ENCODE measurements around the gene USP54.
A peak's percentile ranks its signal among the peaks of the same experiment; 100 is the strongest.
"Not testable (repeated sequence)": the region's sequence is repeated elsewhere in the genome, so short reads cannot be mapped to it uniquely, and the experiment has no call there.

Gene USP54

DNA sequence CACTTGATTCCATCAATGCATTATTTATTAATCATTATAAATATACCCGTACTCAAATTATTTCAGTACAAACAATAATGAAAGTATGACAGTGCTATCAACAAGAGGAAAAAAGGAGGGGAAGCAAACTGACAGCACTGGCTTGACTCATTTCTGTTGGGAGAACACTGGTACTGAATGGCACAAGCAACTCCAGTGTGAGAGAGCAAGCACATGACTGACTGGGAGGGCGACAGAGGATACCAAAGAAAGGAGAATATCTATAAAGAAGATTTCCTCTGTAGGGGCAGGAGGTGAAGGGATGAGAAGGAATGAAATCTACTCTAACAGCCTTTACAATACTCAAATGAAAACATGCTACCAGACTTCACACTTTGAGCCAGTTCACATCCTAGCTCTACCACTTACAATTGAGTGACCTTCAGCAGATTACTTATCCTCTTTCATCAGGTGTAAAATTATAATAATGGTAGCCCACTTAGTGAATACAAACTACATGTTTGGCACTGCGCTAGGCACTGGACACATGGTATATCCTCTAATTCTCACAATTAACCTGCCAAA, 1.5 kb downstream of the USP54 start:
- H3K36me3 ChIP-seq (ENCODE audit: control insufficient read depth in 2 of 2, insufficient read depth in 2 of 2, low read length in 2 of 2), result no peaks in the 10 kb centered on the region
- H3K4me3 ChIP-seq (ENCODE audit: low read length in 2 of 2), result peak overlapping the region in 1 of 2 donors; percentile 27
- H3K27me3 ChIP-seq (ENCODE audit: control insufficient read depth in 2 of 2, insufficient read depth in 2 of 2, low read length in 2 of 2), result no peaks in the 10 kb centered on the region
- H3K27ac ChIP-seq (ENCODE audit: low read depth in 2 of 2, low read length in 2 of 2), result peak overlapping the region; percentile 29 to 46
- H3K4me1 ChIP-seq (ENCODE audit: control insufficient read depth in 2 of 2, insufficient read depth in 2 of 2, low read length in 2 of 2), result peaks cover 22 to 45% of the 10 kb centered on the region in 2 donors
- H3K9me3 ChIP-seq (ENCODE audit: control insufficient read depth in 2 of 2, low read length in 2 of 2), result no peaks in the 10 kb centered on the region
- H3K9ac ChIP-seq (ENCODE audit: low read depth in 1 of 2, low read length in 2 of 2), result no peak overlapping the region

- Histone ChIP-seq H3K9ac (ENCODE audit: low read depth in 1 of 2, low read length in 2 of 2) (peak overlapping the region in 1 of 2 donors; percentile 19), H3K4me1 (ENCODE audit: control insufficient read depth in 2 of 2, insufficient read depth in 2 of 2, low read length in 2 of 2) (peaks cover 22 to 45% of the 10 kb centered on the region in 2 donors), H3K4me3 (ENCODE audit: low read length in 2 of 2) (peak overlapping the region in 1 of 2 donors; percentile 26), H3K9me3 (ENCODE audit: control insufficient read depth in 2 of 2, low read length in 2 of 2) (no peaks in the 10 kb centered on the region), H3K27me3 (ENCODE audit: control insufficient read depth in 2 of 2, insufficient read depth in 2 of 2, low read length in 2 of 2) (no peaks in the 10 kb centered on the region), H3K27ac (ENCODE audit: low read depth in 2 of 2, low read length in 2 of 2) (peak overlapping the region in 1 of 2 donors; percentile 54), H3K36me3 (ENCODE audit: control insufficient read depth in 2 of 2, insufficient read depth in 2 of 2, low read length in 2 of 2) (no peaks in the 10 kb centered on the region)
Measured at GRCh38 chr10:73588656-73589055, 2.5 kb downstream of the USP54 start.

DNA sequence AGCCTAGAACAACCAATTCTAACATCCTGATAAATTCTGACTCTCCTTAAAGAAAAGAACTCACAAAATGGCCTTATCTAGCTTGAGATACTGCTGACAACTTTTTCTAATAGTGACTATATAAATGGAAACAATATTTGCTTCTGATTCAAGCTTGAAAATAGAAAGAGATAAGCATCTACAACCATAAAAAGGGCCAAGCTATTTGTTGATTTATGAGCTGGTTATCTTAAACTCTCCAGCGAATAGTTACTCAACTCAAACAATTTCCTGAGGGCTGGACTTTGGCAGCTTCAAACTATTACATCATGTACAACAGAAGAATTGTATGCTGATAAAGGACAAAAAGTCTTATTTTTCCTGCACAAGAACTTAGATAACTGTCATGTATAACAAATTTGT, 4.6 kb downstream of the USP54 start:
- H3K27ac ChIP-seq (ENCODE audit: low read depth in 2 of 2, low read length in 2 of 2), result peak overlapping the region; percentile 75 to 82
- H3K27me3 ChIP-seq (ENCODE audit: control insufficient read depth in 2 of 2, insufficient read depth in 2 of 2, low read length in 2 of 2), result no peaks in the 10 kb centered on the region
- H3K36me3 ChIP-seq (ENCODE audit: control insufficient read depth in 2 of 2, insufficient read depth in 2 of 2, low read length in 2 of 2), result no peaks in the 10 kb centered on the region
- peak overlapping the region in 1 of 2 donors; percentile 16 for H3K9ac ChIP-seq (ENCODE audit: low read depth in 1 of 2, low read length in 2 of 2)
- no peaks in the 10 kb centered on the region for H3K9me3 ChIP-seq (ENCODE audit: control insufficient read depth in 2 of 2, low read length in 2 of 2)
- H3K4me1 ChIP-seq (ENCODE audit: control insufficient read depth in 2 of 2, insufficient read depth in 2 of 2, low read length in 2 of 2), result peaks cover 22 to 35% of the 10 kb centered on the region in 2 donors
- H3K4me3 ChIP-seq (ENCODE audit: low read length in 2 of 2), result peak overlapping the region in 1 of 2 donors; percentile 1

- Histone ChIP-seq H3K9ac (ENCODE audit: low read depth in 1 of 2, low read length in 2 of 2) (no peak overlapping the region), H3K4me3 (ENCODE audit: low read length in 2 of 2) (no peak overlapping the region), H3K27ac (ENCODE audit: low read depth in 2 of 2, low read length in 2 of 2) (no peak overlapping the region), H3K27me3 (ENCODE audit: control insufficient read depth in 2 of 2, insufficient read depth in 2 of 2, low read length in 2 of 2) (no peaks in the 10 kb centered on the region), H3K9me3 (ENCODE audit: control insufficient read depth in 2 of 2, low read length in 2 of 2) (no peaks in the 10 kb centered on the region), H3K4me1 (ENCODE audit: control insufficient read depth in 2 of 2, insufficient read depth in 2 of 2, low read length in 2 of 2) (peaks cover 15 to 25% of the 10 kb centered on the region in 2 donors), H3K36me3 (ENCODE audit: control insufficient read depth in 2 of 2, insufficient read depth in 2 of 2, low read length in 2 of 2) (no peaks in the 10 kb centered on the region)
Measured at GRCh38 chr10:73585327-73585726, 5.8 kb downstream of the USP54 start.

GRCh38 chr10:73584737-73585136, 6.4 kb downstream of the USP54 start:
- Histone ChIP-seq H3K9me3 (ENCODE audit: control insufficient read depth in 2 of 2, low read length in 2 of 2) (no peaks in the 10 kb centered on the region), H3K27ac (ENCODE audit: low read depth in 2 of 2, low read length in 2 of 2) (no peak overlapping the region), H3K4me3 (ENCODE audit: low read length in 2 of 2) (no peak overlapping the region), H3K36me3 (ENCODE audit: control insufficient read depth in 2 of 2, insufficient read depth in 2 of 2, low read length in 2 of 2) (no peaks in the 10 kb centered on the region), H3K27me3 (ENCODE audit: control insufficient read depth in 2 of 2, insufficient read depth in 2 of 2, low read length in 2 of 2) (no peaks in the 10 kb centered on the region), H3K9ac (ENCODE audit: low read depth in 1 of 2, low read length in 2 of 2) (no peak overlapping the region), H3K4me1 (ENCODE audit: control insufficient read depth in 2 of 2, insufficient read depth in 2 of 2, low read length in 2 of 2) (peaks cover 10 to 22% of the 10 kb centered on the region in 2 donors)

DNA sequence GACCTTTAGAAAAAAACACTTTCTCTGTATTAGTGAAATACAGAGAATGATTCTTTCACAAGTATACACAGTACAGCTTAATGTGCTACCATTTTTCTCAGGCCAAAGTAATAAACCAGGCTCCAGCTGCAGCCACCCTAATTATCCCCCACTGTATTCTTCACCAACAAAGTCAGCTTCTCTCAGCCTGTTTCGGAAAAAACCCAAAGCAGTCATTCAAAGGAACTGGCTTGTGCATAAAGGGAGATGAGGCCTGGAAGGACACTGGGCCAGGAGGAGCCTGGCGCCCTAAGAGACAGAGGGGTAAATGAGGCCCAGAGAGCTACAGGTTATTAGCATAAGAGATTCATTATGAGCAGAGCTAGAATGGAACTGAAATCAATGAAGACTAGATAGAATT, 9.2 kb downstream of the USP54 start:
- H3K27ac ChIP-seq (ENCODE audit: low read depth in 2 of 2, low read length in 2 of 2), result no peak overlapping the region
- H3K4me1 ChIP-seq (ENCODE audit: control insufficient read depth in 2 of 2, insufficient read depth in 2 of 2, low read length in 2 of 2), result peaks cover 4 to 16% of the 10 kb centered on the region in 2 donors
- H3K36me3 ChIP-seq (ENCODE audit: control insufficient read depth in 2 of 2, insufficient read depth in 2 of 2, low read length in 2 of 2), result no peaks in the 10 kb centered on the region
- H3K27me3 ChIP-seq (ENCODE audit: control insufficient read depth in 2 of 2, insufficient read depth in 2 of 2, low read length in 2 of 2), result no peaks in the 10 kb centered on the region
- H3K4me3 ChIP-seq (ENCODE audit: low read length in 2 of 2), result no peak overlapping the region
- H3K9me3 ChIP-seq (ENCODE audit: control insufficient read depth in 2 of 2, low read length in 2 of 2), result no peaks in the 10 kb centered on the region
- no peak overlapping the region for H3K9ac ChIP-seq (ENCODE audit: low read depth in 1 of 2, low read length in 2 of 2)

DNA sequence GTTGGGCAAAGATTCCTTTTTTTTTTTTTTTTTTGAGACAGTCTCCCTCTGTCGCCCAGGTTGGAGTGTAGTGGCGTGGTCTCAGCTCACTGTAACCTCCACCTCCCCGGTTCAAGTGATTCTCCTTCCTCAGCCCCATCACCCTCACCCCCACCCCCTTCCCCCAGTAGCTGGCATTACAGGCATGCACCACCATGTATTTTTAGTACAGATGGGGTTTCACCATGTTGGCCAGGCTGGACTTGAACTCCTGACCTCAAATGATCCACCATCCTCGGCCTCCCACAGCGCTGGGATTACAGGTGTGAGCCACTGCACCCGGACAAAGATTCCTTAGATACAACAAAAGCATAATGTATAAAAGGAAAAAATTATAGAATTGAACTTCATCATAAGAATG, 12.2 kb downstream of the USP54 start:
- H3K9ac ChIP-seq (ENCODE audit: low read depth in 1 of 2, low read length in 2 of 2); H3K36me3 ChIP-seq (ENCODE audit: control insufficient read depth in 2 of 2, insufficient read depth in 2 of 2, low read length in 2 of 2); H3K4me3 ChIP-seq (ENCODE audit: low read length in 2 of 2); H3K27ac ChIP-seq (ENCODE audit: low read depth in 2 of 2, low read length in 2 of 2); H3K9me3 ChIP-seq (ENCODE audit: control insufficient read depth in 2 of 2, low read length in 2 of 2); H3K27me3 ChIP-seq (ENCODE audit: control insufficient read depth in 2 of 2, insufficient read depth in 2 of 2, low read length in 2 of 2): not testable (repeated sequence)
- H3K4me1 ChIP-seq (ENCODE audit: control insufficient read depth in 2 of 2, insufficient read depth in 2 of 2, low read length in 2 of 2), result peaks cover 15 to 29% of the 10 kb centered on the region in 2 donors

DNA sequence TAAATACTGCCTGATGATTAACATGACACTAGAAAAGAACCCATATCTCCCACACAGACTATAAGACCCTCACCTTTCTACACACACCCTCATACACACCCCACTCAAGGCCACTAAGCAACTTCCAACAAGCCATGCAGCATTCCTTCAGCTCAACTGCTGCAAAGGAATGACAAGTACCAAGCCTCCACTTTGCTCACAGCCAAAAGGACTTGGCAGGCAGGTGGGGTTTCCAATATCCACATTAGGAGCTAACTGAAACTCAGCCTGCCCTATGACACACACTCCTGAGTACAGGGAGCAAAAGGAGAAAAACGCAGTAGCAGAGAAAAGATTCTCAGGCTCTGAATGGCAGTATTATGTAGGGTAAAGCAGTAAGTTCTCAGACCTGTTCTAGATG, 13.4 kb downstream of the USP54 start:
- Histone ChIP-seq H3K9ac (ENCODE audit: low read depth in 1 of 2, low read length in 2 of 2) (peak overlapping the region in 1 of 2 donors; percentile 0), H3K9me3 (ENCODE audit: control insufficient read depth in 2 of 2, low read length in 2 of 2) (no peaks in the 10 kb centered on the region), H3K27me3 (ENCODE audit: control insufficient read depth in 2 of 2, insufficient read depth in 2 of 2, low read length in 2 of 2) (no peaks in the 10 kb centered on the region), H3K27ac (ENCODE audit: low read depth in 2 of 2, low read length in 2 of 2) (peak overlapping the region in 1 of 2 donors; percentile 18), H3K4me3 (ENCODE audit: low read length in 2 of 2) (no peak overlapping the region), H3K36me3 (ENCODE audit: control insufficient read depth in 2 of 2, insufficient read depth in 2 of 2, low read length in 2 of 2) (no peaks in the 10 kb centered on the region), H3K4me1 (ENCODE audit: control insufficient read depth in 2 of 2, insufficient read depth in 2 of 2, low read length in 2 of 2) (peaks cover 15 to 35% of the 10 kb centered on the region in 2 donors)

DNA sequence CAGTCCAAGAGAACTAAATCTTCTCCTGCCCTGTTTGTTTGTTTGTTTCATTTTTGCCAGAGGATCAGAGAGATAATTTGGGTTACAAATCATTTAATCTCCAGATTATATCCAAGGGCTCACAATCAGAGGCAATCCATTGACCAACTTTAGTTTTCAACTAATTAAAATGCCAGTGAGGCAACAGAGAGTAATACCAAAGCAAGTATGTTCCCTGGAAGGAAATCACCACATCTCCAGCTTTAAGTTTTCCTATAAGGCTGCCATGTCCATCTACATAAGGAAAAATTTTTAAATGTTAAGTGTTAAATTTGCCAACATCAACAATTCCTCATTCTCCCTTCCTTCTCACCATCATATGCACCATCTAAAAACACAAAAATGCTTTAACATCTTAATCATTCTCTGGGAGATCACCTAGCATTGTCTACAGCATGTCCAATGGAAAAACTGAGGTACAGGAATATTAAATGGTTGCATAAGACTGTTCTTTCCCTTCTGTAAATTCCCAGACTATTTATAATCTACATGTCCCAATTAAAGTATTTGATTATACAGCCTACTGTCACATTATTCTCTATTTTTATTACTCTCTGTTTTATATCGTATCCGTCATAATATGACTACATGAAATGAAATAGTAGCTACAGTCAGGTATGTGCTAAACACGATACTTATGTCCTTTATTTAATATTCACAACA, 14.1 kb downstream of the USP54 start:
- Histone ChIP-seq H3K9ac (ENCODE audit: low read depth in 1 of 2, low read length in 2 of 2) (no peak overlapping the region), H3K27ac (ENCODE audit: low read depth in 2 of 2, low read length in 2 of 2) (peak overlapping the region; percentile 70 to 83), H3K27me3 (ENCODE audit: control insufficient read depth in 2 of 2, insufficient read depth in 2 of 2, low read length in 2 of 2) (no peaks in the 10 kb centered on the region), H3K4me1 (ENCODE audit: control insufficient read depth in 2 of 2, insufficient read depth in 2 of 2, low read length in 2 of 2) (peaks cover 15 to 35% of the 10 kb centered on the region in 2 donors), H3K4me3 (ENCODE audit: low read length in 2 of 2) (no peak overlapping the region), H3K36me3 (ENCODE audit: control insufficient read depth in 2 of 2, insufficient read depth in 2 of 2, low read length in 2 of 2) (no peaks in the 10 kb centered on the region), H3K9me3 (ENCODE audit: control insufficient read depth in 2 of 2, low read length in 2 of 2) (no peaks in the 10 kb centered on the region)

GRCh38 chr10:73576178-73576889, 14.8 kb downstream of the USP54 start:
- peaks cover under 1% of the 10 kb centered on the region in 2 donors for H3K36me3 ChIP-seq (ENCODE audit: control insufficient read depth in 2 of 2, insufficient read depth in 2 of 2, low read length in 2 of 2)
- no peaks in the 10 kb centered on the region for H3K27me3 ChIP-seq (ENCODE audit: control insufficient read depth in 2 of 2, insufficient read depth in 2 of 2, low read length in 2 of 2)
- peak overlapping the region; percentile 76 to 83 for H3K27ac ChIP-seq (ENCODE audit: low read depth in 2 of 2, low read length in 2 of 2)
- H3K4me3 ChIP-seq (ENCODE audit: low read length in 2 of 2), result peak overlapping the region; percentile 55
- H3K4me1 ChIP-seq (ENCODE audit: control insufficient read depth in 2 of 2, insufficient read depth in 2 of 2, low read length in 2 of 2), result peaks cover 15 to 35% of the 10 kb centered on the region in 2 donors
- no peaks in the 10 kb centered on the region for H3K9me3 ChIP-seq (ENCODE audit: control insufficient read depth in 2 of 2, low read length in 2 of 2)
- H3K9ac ChIP-seq (ENCODE audit: low read depth in 1 of 2, low read length in 2 of 2), result peak overlapping the region; percentile 49 to 54
